Posterior vena cava (tissue), 2 donors: Measurements from ENCODE around the gene ZDHHC23. TPM values are rescaled to one million over a fixed set of nuclear protein-coding genes. Genes with fewer than 3 reads are reported as not detected.
A peak's percentile ranks its signal among the peaks of the same experiment; 100 is the strongest.

ENCODE experiments used
- DNase-seq: peaks from one replicate; pipeline ENCODE4 v3.0.0-alpha.2; 2020; ENCODE audit warnings: low spot score
- intact Hi-C, 2 donors: fragments of 100-400 bp; cut with DNase I; formaldehyde crosslinking; loops; one replicate each; pipeline versions ENCODE4 v1.14.1 to v1.14.2; 2022 to 2023
- long read RNA-seq, 2 donors: library from polyadenylated mRNA; unstranded; transcript quantifications; one replicate each; pipeline ENCODE4 v2.0.0, GENCODE V29; 2020 to 2021
- total RNA-seq, 2 donors: library from RNA; stranded (reverse); fragmentation: NEBNext Ultra II Directional; extraction: Animal tissue kit (Norgen Biotek cat#: 25700); gene quantifications; one replicate each; pipeline ENCODE4 v1.2.1, GENCODE V29; 2021
- donor health status: DM: yes; HTN: yes; CAD: no.
- donor health status: DM: yes; HTN: yes; CAD: no.

ZDHHC23 gene, protein sequence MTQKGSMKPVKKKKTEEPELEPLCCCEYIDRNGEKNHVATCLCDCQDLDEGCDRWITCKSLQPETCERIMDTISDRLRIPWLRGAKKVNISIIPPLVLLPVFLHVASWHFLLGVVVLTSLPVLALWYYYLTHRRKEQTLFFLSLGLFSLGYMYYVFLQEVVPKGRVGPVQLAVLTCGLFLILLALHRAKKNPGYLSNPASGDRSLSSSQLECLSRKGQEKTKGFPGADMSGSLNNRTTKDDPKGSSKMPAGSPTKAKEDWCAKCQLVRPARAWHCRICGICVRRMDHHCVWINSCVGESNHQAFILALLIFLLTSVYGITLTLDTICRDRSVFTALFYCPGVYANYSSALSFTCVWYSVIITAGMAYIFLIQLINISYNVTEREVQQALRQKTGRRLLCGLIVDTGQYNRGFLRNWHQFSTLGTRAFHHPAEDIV
- 1 to 10 TPM in 1 of 2 donors, under 1 TPM in 1; 0.93 to 2.3 TPM for total RNA-seq
- long read RNA-seq, donor 1, partial matches to known transcripts, result 0 of 1 reads
- long read RNA-seq, donor 1, other reads (novel, unspliced or antisense), result 1 of 1 reads
- long read RNA-seq, donor 2, result 0 reads

DNA sequence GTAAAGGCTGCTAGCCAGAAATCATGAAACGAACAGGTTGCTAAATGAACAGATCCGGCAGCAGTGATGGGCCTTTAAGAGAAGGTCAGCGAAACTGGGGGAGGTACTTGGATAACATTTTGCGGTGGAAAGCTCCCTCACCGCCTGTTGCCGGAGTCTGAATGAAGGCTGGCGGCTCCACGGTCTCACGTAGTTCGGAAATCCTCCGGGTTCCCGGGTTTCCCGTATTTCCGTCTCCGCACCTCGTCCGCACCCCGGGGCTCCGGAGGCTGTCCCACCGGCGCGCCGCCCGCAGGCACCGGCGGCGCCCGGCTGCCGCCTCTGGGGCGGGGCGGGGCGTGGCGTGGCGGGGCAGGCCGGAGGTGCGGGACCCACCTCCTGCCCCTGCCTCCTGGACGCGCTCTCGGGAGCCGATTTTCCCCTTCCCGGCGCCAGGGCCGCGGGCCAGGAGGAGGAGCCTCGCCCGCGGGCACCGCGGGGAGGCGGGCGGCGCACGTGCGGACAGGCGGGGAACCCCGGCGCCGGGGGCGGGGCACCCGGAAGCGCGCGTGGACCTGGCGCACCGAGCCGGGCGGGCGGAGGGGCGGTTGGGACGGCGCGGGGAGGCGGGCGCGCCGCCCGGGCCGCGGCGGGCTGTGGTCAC, at the start of gene ZDHHC23:
Gene ZDHHC23, plus strand, starts transcription at position 642 of the 643 bp plus-strand sequence. CDS start 790 bp downstream, outside the sequence.
- peak; percentile 85 for DNase-seq
- intact Hi-C loops, result loop anchor here in 1 of 2 donors (5.0 kb wide), 1 partner anchor 1340 kb away; no protein-coding TSS in a partner anchor

DNA sequence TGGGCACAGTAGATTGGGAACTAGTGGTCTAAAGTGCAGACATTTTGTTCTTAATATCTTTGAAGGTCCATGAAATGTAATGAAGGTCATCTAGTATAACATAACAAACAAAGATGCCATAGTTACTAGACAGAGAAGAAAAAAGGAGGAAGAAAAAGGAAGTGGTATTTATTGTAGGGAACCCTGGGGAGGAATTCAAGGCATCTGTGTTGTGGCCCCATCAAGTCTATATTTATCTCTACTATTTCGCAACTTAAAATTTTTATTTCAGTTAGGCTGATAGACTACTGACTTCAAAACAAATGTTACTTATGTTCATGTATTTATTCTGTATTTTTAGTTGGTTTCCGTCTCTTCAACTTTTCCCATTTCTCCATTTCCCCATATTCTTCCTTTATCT, 48.9 kb upstream of the ZDHHC23 start:
- intact Hi-C loops, result no loop called here
- DNase-seq, result no peak

DNA sequence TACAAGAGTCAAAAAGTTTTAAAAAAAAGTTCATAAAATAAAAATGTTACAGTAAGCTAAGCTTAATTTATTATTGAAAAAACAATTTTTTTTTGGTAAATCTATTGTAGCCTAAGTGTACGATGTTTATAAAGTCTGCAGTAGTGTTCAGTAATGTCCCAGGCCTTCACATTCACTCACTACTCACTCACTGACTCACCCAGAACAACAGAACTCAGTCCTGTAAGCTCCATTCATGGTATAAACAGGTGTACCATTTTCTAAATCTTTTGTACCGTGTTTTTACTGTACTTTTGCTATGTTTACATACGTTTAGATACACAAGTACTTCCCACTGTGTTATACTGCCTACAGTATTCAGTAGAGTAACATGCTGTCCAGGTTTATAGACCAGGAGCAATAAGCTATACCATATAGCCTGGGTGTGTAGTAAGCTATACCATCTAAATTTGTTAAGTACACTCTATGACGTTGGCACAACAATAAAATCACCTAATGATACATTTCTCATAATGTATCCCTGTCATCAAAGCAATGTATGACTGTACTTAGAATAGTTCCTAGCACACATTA, 41.2 kb upstream of the ZDHHC23 start:
- no peak for DNase-seq
- intact Hi-C loops, result no loop called here

DNA sequence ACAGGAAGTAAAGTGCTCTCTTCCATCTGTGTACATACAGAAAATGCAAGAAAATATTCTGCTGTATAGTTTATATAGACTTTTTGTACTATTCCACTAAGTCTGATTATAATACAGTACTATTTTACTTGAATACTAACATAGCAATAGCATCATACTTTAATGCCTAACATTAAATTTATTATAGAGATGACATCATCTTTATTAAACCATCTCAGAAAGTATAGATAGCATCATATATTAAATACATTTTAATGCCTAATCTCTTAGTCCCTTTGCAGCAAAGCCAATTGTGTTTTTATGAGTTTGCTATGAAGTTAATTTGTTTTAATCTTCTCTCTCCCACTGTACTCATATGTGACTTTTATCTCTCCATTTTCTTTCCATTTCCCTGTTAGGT, 39.7 kb upstream of the ZDHHC23 start:
- DNase-seq, result no peak
- intact Hi-C loops, result no loop called here

DNA sequence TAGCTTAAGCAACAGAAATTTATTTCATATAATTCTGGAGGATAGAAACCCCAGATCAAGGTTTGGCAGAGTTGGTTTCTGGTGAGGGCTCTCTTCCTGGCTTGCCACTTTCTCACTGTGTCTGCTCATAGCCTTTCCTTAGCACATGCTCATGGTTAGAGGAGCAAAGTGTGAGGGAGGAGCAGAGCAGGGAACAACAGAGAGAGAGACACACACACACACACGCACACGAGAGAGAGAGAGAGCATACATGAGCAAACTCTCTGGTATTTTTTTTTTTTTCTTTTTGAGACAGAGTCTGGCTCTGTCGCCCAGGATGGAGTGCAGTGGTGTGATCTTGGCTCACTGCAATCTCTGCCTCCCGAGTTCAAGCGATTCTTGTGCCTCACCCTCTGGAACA, 36.8 kb upstream of the ZDHHC23 start:
- intact Hi-C loops, result no loop called here
- DNase-seq, result no peak

DNA sequence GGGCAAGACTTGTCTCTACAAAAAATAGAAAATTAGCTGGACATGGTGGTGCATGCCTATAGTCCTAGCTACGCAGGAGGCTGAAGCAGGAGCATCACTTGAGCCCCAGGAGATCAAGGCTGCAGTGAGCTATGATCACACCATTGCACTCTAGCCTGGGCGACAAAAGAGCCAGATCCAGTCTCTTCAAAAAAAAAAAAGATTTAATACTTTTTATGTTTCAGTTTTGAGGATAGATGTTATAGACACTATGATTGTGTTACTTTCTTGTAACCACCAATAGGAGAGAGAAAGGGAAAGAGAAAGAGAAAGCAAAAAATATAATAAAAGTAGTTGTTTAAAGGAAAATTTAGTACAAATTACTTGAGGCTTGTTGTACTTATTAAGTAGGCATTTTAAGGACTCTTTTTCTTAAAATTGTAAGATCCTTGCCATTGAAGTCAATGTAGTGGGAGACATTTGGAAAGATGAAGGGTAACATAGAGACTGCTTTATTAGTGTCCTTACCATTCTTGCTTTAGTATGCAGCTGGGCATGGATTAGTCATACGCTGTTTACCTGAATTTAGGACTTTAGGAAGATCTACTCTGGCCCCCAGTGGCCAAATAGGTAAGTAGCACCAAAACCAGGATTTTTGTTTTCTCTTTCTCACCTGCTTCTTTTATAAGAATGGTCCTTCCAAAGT, 35.1 kb upstream of the ZDHHC23 start:
- DNase-seq, result no peak
- intact Hi-C loops, result no loop called here

DNA sequence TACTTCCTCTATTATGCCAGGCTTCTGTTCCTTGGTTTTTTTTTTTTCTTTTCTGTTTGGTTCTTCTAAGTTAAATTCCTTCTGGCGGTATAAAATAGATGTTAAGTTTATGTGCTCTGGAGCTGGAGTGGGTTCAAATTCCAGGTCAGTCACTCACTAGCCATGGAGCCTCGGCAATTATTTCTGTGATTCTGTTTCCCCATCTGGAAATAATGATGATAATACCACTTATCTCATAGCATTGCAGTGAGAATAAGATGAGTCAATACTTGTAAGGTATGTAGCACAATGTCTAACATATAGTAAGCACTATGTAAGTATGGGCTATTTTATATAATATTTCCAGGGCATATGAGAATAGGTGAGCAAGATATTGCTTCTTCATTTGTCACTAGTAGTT, 33.2 kb upstream of the ZDHHC23 start:
- DNase-seq, result no peak
- intact Hi-C loops, result no loop called here

DNA sequence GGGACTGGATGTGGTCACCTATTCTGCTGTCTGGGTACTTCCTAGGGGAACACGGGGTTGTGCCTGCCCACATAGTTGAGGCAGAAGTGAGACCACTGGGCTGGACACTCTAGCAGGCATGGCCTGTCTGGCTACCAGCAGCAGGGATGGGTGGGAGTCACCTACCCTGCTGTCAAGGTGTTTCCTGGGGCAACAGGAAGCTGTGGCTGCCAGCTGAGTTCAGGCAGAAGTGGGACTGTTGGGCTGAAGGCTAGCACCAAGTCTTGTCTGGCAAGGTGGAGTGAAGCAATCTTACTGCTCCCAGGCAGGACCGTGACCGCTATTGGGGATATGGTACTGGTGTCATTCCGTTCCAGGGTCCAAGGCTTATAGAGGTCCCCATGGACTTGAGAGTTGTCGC, 20.3 kb upstream of the ZDHHC23 start:
- no peak for DNase-seq
- intact Hi-C loops, result no loop called here

DNA sequence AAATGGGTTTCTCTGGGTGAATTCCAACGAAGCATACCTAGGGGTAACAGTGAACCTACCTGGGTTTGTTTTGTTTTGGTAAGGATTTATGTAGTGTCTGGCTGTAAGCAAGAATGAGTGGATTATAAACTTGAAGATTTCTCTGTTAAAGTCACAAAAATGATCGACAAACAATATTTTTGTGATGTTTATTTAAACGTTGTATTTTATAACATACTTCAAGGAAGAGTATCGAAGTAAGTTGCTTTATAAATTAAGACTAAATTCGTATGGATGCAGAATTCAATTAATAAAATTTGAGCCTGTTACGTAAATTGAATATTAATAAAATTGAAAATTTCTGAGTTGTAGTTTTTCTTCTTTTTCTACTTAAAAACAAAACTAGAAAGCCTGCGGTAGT, 982 bp upstream of the ZDHHC23 start:
- DNase-seq, result no peak
- intact Hi-C loops, result loop anchor here in 1 of 2 donors (5.0 kb wide), 1 partner anchor 1340 kb away; no protein-coding TSS in a partner anchor

DNA sequence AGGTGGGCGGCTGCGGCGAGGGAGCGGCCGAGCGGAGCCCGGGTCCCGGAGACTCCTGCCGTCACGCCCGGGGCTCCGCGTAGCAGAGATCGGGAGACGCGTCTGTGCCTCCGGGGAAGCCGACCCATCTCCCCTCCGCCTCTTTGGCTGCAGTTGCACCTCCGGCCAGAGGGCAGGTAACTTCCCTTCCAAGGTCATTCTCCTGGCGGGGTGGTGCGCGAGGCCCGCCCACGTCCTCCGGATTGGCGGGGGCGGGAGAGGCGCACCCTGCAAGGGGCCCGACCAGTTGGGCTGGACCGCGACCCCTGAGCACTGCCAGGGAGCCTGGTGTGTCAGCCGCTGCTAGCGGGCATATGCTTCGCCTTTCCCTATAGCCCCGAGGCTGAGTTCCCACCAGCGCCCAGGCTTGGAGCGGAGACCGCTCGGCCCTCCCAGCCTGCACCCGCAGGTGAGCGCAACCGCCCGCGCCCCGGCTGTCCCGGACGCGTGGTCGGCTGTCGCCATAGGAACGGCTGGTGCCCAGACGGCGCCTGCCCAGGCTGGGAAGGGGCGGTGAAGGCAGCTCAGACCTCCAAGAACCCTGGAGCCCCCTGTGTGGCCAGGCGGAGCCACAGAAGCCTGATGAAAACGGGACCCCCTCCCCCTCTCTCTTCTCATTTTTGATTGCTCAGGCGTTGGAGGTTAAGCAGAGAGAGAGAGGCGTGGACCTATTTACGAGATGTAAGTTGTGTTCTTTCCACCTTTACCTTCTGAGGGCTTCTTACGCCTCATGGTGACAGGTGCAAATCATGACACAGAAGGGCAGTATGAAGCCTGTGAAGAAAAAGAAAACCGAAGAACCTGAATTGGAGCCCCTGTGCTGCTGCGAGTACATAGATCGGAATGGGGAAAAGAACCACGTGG, 453 bp downstream of the ZDHHC23 start:
- intact Hi-C loops, result loop anchor here in 1 of 2 donors (5.0 kb wide), 1 partner anchor 1341 kb away; no protein-coding TSS in a partner anchor
- no peak for DNase-seq

DNA sequence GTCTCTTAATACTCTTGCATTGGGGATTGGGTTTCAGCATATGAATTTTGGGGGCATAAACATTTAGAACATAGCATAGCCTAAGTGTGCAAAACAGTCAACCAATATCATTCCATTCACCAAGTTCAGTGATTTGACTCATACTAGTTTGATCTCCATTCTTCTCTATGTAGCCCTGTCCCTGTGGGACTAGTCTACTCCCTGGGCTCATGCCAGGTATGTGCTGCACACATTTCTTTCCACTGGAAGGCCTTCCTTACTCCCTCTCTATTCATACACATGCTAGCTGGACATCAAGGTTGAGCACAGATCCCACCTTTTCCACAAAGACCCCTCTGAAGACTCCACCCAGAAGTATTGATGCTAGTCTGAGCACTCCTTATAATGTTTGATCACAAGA, 5.1 kb downstream of the ZDHHC23 start:
- no peak for DNase-seq
- intact Hi-C loops, result no loop called here

DNA sequence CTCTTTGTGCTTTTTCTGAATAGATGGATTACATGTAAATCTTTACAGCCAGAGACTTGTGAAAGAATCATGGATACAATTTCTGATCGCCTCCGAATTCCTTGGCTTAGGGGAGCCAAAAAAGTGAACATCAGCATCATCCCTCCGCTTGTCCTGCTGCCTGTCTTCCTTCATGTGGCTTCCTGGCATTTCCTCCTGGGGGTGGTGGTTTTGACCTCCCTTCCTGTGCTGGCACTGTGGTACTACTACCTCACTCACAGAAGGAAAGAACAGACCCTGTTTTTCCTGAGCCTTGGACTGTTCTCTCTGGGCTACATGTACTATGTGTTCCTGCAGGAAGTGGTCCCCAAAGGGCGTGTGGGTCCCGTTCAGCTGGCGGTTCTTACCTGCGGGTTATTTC, 5.9 kb downstream of the ZDHHC23 start:
- intact Hi-C loops, result no loop called here
- no peak for DNase-seq

DNA sequence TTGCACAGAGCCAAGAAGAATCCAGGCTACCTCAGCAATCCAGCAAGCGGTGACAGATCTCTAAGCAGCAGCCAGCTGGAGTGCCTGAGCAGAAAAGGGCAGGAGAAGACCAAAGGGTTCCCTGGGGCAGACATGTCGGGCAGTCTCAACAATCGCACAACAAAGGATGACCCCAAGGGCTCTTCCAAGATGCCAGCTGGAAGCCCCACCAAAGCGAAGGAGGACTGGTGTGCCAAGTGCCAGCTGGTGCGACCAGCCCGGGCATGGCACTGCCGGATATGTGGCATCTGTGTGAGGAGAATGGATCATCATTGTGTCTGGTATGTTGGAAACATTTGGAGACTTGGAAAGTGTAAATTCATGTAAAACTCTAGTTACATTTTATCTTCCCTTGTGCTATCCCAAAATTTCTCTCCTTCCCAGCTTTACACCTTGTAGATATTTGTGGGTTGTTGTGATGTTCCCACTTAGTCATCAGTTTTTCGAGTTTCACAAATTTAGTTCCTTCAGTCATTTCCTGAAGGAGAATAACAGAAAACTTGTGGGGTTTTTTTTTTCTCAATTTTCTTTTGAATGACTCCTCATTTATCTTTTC, 6.4 kb downstream of the ZDHHC23 start:
- intact Hi-C loops, result no loop called here
- no peak for DNase-seq

DNA sequence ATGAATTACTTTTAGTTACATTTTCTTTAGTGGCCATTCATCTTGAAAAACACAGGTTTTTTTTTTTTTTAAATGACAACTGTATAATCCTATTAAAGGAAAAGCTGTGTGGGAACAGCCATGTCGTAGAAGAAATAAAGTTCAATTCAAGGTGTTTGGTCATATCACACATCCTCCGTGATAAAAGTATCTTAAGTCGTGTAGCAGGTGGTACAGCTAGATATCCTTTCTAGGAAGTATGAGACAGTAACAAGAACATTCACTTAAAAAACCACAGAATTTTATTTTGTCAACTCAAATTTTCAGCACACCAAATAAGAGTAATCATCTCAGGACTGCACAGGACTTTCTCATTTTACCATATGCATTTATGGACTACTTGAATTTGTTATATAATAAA, 16.1 kb downstream of the ZDHHC23 start:
- intact Hi-C loops, result no loop called here
- DNase-seq, result no peak

DNA sequence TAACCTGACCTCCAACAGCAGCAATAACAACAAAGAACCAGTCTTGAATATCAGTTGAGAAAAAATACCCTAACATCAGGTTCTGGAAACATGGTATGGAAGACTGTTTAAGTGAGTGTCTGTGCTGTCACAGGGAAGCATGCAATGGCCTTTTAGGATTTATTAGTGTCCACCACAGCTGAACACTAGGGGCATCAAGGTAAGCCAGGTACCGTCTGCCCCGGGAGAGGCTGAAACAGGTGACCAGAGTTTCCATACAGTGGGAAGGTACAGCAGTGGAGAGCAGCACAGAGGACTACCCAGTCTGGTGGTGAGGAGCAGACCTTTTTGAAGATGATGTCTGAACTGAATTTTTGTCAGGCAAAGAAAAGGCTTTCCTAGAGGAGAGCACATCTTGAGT, 18.4 kb downstream of the ZDHHC23 start:
- DNase-seq, result no peak
- intact Hi-C loops, result no loop called here

DNA sequence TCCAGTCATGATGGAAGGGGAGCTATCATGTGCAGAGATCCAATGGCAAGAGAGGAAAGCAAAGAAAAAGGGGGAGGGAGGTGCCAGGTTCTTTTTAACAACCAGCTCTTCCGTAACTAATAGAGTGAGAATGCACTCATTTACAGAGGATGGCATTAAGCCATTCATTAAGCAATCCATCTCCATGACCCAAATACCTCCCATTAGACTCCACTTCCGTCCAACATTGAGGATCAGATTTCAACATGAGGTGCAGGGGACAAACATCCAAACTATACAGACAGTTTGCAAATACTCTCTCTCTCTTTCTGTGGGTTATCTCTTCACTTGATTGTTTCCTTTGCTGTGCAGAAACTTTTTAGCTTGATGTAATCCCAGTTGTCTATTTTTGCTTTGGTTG, 21.2 kb downstream of the ZDHHC23 start:
- DNase-seq, result no peak
- intact Hi-C loops, result no loop called here

DNA sequence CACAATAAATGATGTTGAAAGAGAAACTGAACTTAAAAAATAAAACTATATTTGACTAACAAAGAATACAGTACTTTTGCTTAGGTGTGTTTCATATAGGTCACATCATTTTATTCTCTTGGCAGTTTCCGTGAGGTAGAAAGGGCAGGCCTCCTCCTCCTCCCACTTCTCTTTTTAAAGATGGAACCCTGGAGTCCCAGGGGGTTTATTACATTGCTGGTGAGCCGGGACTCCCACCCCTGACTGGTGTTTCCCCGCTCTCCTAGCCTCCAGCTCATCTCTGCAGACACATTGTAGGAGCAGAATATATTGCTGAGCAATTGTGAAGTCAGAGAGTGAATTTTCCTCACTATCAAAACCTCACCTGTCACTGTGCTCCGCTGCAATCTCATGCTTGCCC, 30.0 kb downstream of the ZDHHC23 start:
- no peak for DNase-seq
- intact Hi-C loops, result loop anchor here in 1 of 2 donors (5.0 kb wide), 1 partner anchor 1274 kb away; no protein-coding TSS in a partner anchor

DNA sequence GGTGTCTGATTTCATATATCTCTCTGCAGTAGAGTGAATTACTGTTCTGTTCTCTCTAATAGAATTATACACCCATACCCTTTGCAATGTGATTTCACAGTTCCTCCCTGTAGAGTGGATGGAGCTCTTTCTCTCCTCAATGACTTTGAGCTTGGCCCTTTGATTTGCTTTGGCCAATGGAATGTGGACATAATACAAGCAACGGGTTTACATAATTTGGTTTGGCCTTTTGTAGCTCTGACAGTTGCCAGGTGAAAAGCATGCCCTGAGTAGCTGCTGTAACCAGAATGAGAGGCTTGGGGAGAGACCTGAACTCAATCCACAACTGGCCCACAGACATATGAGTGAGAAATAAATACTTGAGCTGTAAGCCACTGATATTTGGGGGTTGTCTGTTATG, 32.1 kb downstream of the ZDHHC23 start:
- DNase-seq, result no peak
- intact Hi-C loops, result loop anchor here in 1 of 2 donors (5.0 kb wide), 1 partner anchor 1272 kb away; no protein-coding TSS in a partner anchor
